SJSA1 (cell line): Measurements from ENCODE around the gene MPPED2. TPM values are rescaled to one million over a fixed set of nuclear protein-coding genes. Genes with fewer than 3 reads are reported as not detected.

Experiments
- DNase-seq, 2 experiments: peaks; one replicate each; pipeline ENCODE4 v3.0.0-alpha.2; 2015 to 2020; ENCODE audit warnings: low spot score in 2 of 2, low read depth in 1 of 2
- H3K27ac ChIP-seq: fragments of 250-450 bp; sonication (Bioruptor Pico); 2 replicates; pipeline ENCODE4 v1.5.1; 2020; ENCODE audit warnings: mild to moderate bottlenecking, moderate library complexity
- H3K27me3 ChIP-seq: fragments of 250-450 bp; sonication (Bioruptor Pico); replicated peaks from 2 replicates; pipeline ENCODE4 v1.5.1; 2020; ENCODE audit warnings: mild to moderate bottlenecking, moderate library complexity
- H3K36me3 ChIP-seq: fragments of 250-450 bp; sonication (Bioruptor Pico); 2 replicates; pipeline ENCODE4 v1.5.1; 2020; ENCODE audit warnings: mild to moderate bottlenecking
- H3K4me1 ChIP-seq: fragments of 250-450 bp; sonication (Bioruptor Pico); replicated peaks from 2 replicates; pipeline ENCODE4 v1.6.1; 2021; ENCODE audit warnings: mild to moderate bottlenecking
- H3K4me3 ChIP-seq: fragments of 250-450 bp; sonication (Bioruptor Pico); 2 replicates; pipeline ENCODE4 v1.5.1; 2020; ENCODE audit warnings: mild to moderate bottlenecking
- H3K9me3 ChIP-seq: fragments of 250-450 bp; sonication (Bioruptor Pico); replicated peaks from 2 replicates; pipeline ENCODE4 v1.5.1; 2020; ENCODE audit warnings: mild to moderate bottlenecking
- total RNA-seq: library from RNA; depleted of rRNA; stranded (reverse); fragments of >200 nt; shearing (Covaris generic); gene quantifications from 2 replicates; pipeline ENCODE4 v1.2.3, GENCODE V29; 2014

Gene MPPED2
- total RNA-seq, 1 experiment from 2014 or later, result not detected

- no peak overlapping the region for H3K4me3 ChIP-seq
- H3K27ac ChIP-seq, result no peak overlapping the region
- no peak for DNase-seq
- no peaks in the 10 kb centered on the region for H3K27me3 ChIP-seq
- H3K9me3 ChIP-seq, result no peaks in the 10 kb centered on the region
- no peaks in the 10 kb centered on the region for H3K4me1 ChIP-seq
- H3K36me3 ChIP-seq, result no peaks in the 10 kb centered on the region
Measured at GRCh38 chr11:30457087-30457486, 129.1 kb downstream of the MPPED2 start.

GRCh38 chr11:30455025-30455424, 131.1 kb downstream of the MPPED2 start:
- Histone ChIP-seq H3K27me3 (no peaks in the 10 kb centered on the region), H3K9me3 (no peaks in the 10 kb centered on the region), H3K27ac (no peak overlapping the region), H3K4me3 (no peak overlapping the region), H3K4me1 (no peaks in the 10 kb centered on the region), H3K36me3 (no peaks in the 10 kb centered on the region)
- DNase-seq, result no peak

- Histone ChIP-seq H3K4me3 (no peak overlapping the region), H3K9me3 (no peaks in the 10 kb centered on the region), H3K36me3 (no peaks in the 10 kb centered on the region), H3K27me3 (no peaks in the 10 kb centered on the region), H3K4me1 (no peaks in the 10 kb centered on the region), H3K27ac (no peak overlapping the region)
- no peak for DNase-seq
Measured at GRCh38 chr11:30454541-30454940, 131.6 kb downstream of the MPPED2 start.

DNA sequence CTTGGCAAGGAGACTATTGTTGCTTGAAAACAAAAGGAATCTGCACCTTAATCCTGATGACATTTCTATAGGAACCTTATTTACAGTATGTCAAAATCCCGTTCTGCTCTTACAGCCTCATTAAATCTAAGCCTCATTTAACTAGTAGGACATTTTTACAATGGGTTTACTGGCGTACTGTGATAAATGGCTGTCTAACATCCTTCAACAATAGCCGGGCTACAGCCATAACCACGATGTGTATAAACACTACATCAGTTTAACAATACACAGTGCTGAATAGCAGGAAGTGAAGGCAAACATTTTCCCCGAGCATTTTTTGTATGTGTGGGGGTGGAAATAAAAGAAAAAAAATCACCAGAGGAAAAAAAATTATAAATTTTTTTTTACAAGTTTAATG, 132.0 kb downstream of the MPPED2 start:
- H3K4me3 ChIP-seq, result no peak overlapping the region
- DNase-seq, result peak in 1 of 2 experiments; percentile 2
- H3K4me1 ChIP-seq, result no peaks in the 10 kb centered on the region
- H3K27me3 ChIP-seq, result no peaks in the 10 kb centered on the region
- H3K9me3 ChIP-seq, result no peaks in the 10 kb centered on the region
- H3K27ac ChIP-seq, result no peak overlapping the region
- no peaks in the 10 kb centered on the region for H3K36me3 ChIP-seq

GRCh38 chr11:30453705-30454104, 132.4 kb downstream of the MPPED2 start:
- no peaks in the 10 kb centered on the region for H3K36me3 ChIP-seq
- H3K9me3 ChIP-seq, result no peaks in the 10 kb centered on the region
- H3K27me3 ChIP-seq, result no peaks in the 10 kb centered on the region

GRCh38 chr11:30452842-30453241, 133.3 kb downstream of the MPPED2 start:
- Histone ChIP-seq H3K4me1 (no peaks in the 10 kb centered on the region), H3K4me3 (no peak overlapping the region), H3K36me3 (no peaks in the 10 kb centered on the region), H3K27me3 (no peaks in the 10 kb centered on the region), H3K9me3 (no peaks in the 10 kb centered on the region), H3K27ac (no peak overlapping the region)
- no peak for DNase-seq

More at GRCh38 chr11:30453705-30454104, 132.4 kb downstream of the MPPED2 start:
- H3K4me1 ChIP-seq, result no peaks in the 10 kb centered on the region
- no peak for DNase-seq
- no peak overlapping the region for H3K27ac ChIP-seq
- no peak overlapping the region for H3K4me3 ChIP-seq

- Histone ChIP-seq H3K36me3 (no peaks in the 10 kb centered on the region), H3K4me1 (no peaks in the 10 kb centered on the region), H3K27me3 (no peaks in the 10 kb centered on the region), H3K4me3 (no peak overlapping the region), H3K9me3 (no peaks in the 10 kb centered on the region), H3K27ac (no peak overlapping the region)
- DNase-seq, result no peak
Measured at GRCh38 chr11:30452114-30452513, 134.0 kb downstream of the MPPED2 start.

- Histone ChIP-seq H3K27me3 (no peaks in the 10 kb centered on the region), H3K27ac (no peak overlapping the region), H3K9me3 (no peaks in the 10 kb centered on the region), H3K36me3 (no peaks in the 10 kb centered on the region), H3K4me1 (no peaks in the 10 kb centered on the region), H3K4me3 (no peak overlapping the region)
- DNase-seq, result no peak
Measured at GRCh38 chr11:30451626-30452025, 134.5 kb downstream of the MPPED2 start.

- no peaks in the 10 kb centered on the region for H3K36me3 ChIP-seq
- H3K27me3 ChIP-seq, result no peaks in the 10 kb centered on the region
- no peak for DNase-seq
- H3K4me3 ChIP-seq, result no peak overlapping the region
- H3K4me1 ChIP-seq, result no peaks in the 10 kb centered on the region
- no peak overlapping the region for H3K27ac ChIP-seq
- no peaks in the 10 kb centered on the region for H3K9me3 ChIP-seq
Measured at GRCh38 chr11:30451167-30451566, 135.0 kb downstream of the MPPED2 start.

GRCh38 chr11:30447058-30447640, 139.0 kb downstream of the MPPED2 start:
- Histone ChIP-seq H3K27me3 (no peaks in the 10 kb centered on the region), H3K27ac (no peak overlapping the region), H3K36me3 (no peaks in the 10 kb centered on the region), H3K9me3 (no peaks in the 10 kb centered on the region), H3K4me3 (no peak overlapping the region), H3K4me1 (no peaks in the 10 kb centered on the region)
- no peak for DNase-seq

DNA sequence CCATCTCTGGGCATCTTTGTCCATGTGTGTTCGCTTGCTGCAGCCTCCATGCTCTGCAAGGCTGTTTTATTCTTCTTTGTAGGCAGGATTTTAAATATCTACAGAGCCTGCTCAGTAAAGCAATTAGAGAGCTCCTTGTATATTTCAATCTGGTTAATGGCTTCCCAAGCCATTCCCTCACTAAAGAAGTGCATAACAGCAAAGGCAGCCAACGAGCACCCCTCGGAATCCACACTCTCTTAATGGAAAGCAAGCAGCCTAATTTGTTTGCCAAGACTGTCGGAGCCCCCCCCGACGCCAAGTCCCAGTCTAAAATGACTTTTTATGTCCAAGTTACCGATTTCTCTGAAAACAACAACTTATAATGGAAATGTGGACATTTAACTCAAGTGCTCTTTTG, 139.6 kb downstream of the MPPED2 start:
- Histone ChIP-seq H3K4me1 (no peaks in the 10 kb centered on the region), H3K9me3 (no peaks in the 10 kb centered on the region), H3K27me3 (no peaks in the 10 kb centered on the region), H3K27ac (no peak overlapping the region), H3K4me3 (no peak overlapping the region), H3K36me3 (no peaks in the 10 kb centered on the region)
- no peak for DNase-seq

DNA sequence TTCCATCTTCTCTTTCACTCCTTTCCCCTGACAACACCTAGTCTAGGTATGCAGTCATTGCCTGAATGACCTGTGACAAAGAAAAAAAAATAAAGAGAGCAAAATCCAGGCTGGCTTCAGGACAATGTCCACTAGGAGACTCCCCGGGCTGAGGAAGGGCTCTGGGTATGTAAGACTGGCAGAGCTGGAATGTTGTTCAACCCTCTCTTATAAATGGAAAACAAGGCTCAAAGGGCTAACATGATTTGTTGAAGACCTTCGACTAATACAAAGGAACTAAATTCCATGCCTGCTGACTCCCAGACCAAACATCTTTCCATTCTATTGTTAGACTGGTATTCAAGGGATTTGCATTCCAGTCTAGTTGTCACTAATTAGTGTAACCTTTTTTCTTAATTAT, 141.1 kb downstream of the MPPED2 start:
- 0 out of 2 replicates have a peak, but pooled peaks cover 5% of the 10 kb centered on the region for H3K27me3 ChIP-seq
- H3K4me1 ChIP-seq, result no peaks in the 10 kb centered on the region
- H3K4me3 ChIP-seq, result no peak overlapping the region
- no peak for DNase-seq
- no peaks in the 10 kb centered on the region for H3K9me3 ChIP-seq
- no peaks in the 10 kb centered on the region for H3K36me3 ChIP-seq
- H3K27ac ChIP-seq, result no peak overlapping the region

GRCh38 chr11:30440510-30440909, 145.6 kb downstream of the MPPED2 start:
- no peaks in the 10 kb centered on the region for H3K4me1 ChIP-seq
- DNase-seq, result no peak
- H3K36me3 ChIP-seq, result no peaks in the 10 kb centered on the region
- H3K27me3 ChIP-seq, result 0 out of 2 replicates have a peak, but pooled peaks cover 5% of the 10 kb centered on the region
- H3K27ac ChIP-seq, result no peak overlapping the region
- no peak overlapping the region for H3K4me3 ChIP-seq
- no peaks in the 10 kb centered on the region for H3K9me3 ChIP-seq

GRCh38 chr11:30436801-30437200, 149.4 kb downstream of the MPPED2 start:
- DNase-seq, result no peak
- 0 out of 2 replicates have a peak, but pooled peaks cover 5% of the 10 kb centered on the region for H3K27me3 ChIP-seq
- H3K27ac ChIP-seq, result no peak overlapping the region
- H3K9me3 ChIP-seq, result no peaks in the 10 kb centered on the region
- no peaks in the 10 kb centered on the region for H3K4me1 ChIP-seq
- no peak overlapping the region for H3K4me3 ChIP-seq
- no peaks in the 10 kb centered on the region for H3K36me3 ChIP-seq

DNA sequence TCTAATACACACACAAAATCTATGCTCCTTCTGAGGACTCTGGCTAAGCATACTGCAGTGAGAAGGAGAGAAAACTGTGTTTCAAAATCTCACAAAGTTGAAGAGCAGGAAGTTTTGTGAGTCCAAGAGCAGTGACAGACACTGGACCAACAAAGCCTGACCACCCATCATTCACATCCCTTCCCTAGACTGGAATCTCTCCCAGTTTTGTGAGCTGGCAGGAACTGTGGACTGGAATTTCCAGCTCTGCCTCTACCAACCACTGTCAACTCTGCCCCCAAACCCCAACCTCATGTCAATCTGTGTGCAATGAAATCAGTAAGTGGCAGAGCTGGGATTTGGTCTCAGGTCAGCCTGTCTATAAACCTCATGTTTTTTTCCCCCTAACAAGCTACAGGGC, 150.7 kb downstream of the MPPED2 start:
- no peaks in the 10 kb centered on the region for H3K4me1 ChIP-seq
- H3K4me3 ChIP-seq, result no peak overlapping the region
- H3K27ac ChIP-seq, result no peak overlapping the region
- DNase-seq, result no peak
- H3K9me3 ChIP-seq, result no peaks in the 10 kb centered on the region
- no peaks in the 10 kb centered on the region for H3K27me3 ChIP-seq
- H3K36me3 ChIP-seq, result no peaks in the 10 kb centered on the region
